CD14-positive monocyte (primary cell): Measurements from ENCODE around the gene CFAP74. TPM values are rescaled to one million over a fixed set of nuclear protein-coding genes. Genes with fewer than 3 reads are reported as not detected.

Experiments used
- DNase-seq, 3 donors: peaks; one replicate each; pipeline ENCODE4 v3.0.0-alpha.2; 2011 to 2022
- H2AFZ ChIP-seq: 2 replicates; pipeline ENCODE4 v1.6.0; 2012; ENCODE audit warnings: mild to moderate bottlenecking, low read depth, low read length, inconsistent platforms; ENCODE audit not compliant: insufficient read depth, poor library complexity, severe bottlenecking
- H3K27ac ChIP-seq, 2 donors: 1 replicate in 1 of 2; 2 replicates in 1 of 2; pipeline ENCODE4 v1.5.1; 2012 to 2013; ENCODE audit warnings: low read length in 2 of 2, control low read depth in 1 of 2, inconsistent platforms in 1 of 2, low read depth in 1 of 2, mild to moderate bottlenecking in 1 of 2
- H3K27me3 ChIP-seq, 2 donors: one replicate each; pipeline versions ENCODE4 v1.6.0 to v1.6.1; 2011 to 2013; ENCODE audit warnings: low read length in 2 of 2; ENCODE audit not compliant: control insufficient read depth in 2 of 2, insufficient read depth in 2 of 2
- H3K36me3 ChIP-seq, 2 donors: replicated peaks in 1 of 2; 1 replicate in 1 of 2; 2 replicates in 1 of 2; pipeline versions ENCODE4 v1.5.1 to v1.6.1; 2012 to 2013; ENCODE audit warnings: low read length in 2 of 2, control low read depth in 1 of 2, inconsistent platforms in 1 of 2, mild to moderate bottlenecking in 1 of 2; ENCODE audit not compliant: insufficient read depth in 2 of 2, control insufficient read depth in 1 of 2
- H3K4me1 ChIP-seq, 2 donors: 1 replicate in 1 of 2; 2 replicates in 1 of 2; pipeline versions ENCODE4 v1.5.1 to v1.6.1; 2012 to 2013; ENCODE audit warnings: low read length in 2 of 2, control low read depth in 1 of 2, inconsistent platforms in 1 of 2, mild to moderate bottlenecking in 1 of 2, moderate library complexity in 1 of 2; ENCODE audit not compliant: insufficient read depth in 2 of 2, control insufficient read depth in 1 of 2
- H3K4me2 ChIP-seq: replicated peaks from 2 replicates; pipeline ENCODE3; 2012; ENCODE audit warnings: low read length, moderate library complexity, mild to moderate bottlenecking; ENCODE audit not compliant: poor library complexity, severe bottlenecking; ENCODE audit errors: extremely low read depth
- H3K4me3 ChIP-seq, 3 experiments: fragments of 200-600 bp in 1 of 3; sonication (generic) in 1 of 3; replicated peaks in 1 of 3; 1 replicate in 2 of 3; 2 replicates in 1 of 3; pipeline ENCODE4 v1.5.1; 2011 to 2013; ENCODE audit warnings: low read length in 3 of 3, mild to moderate bottlenecking in 3 of 3, control low read depth in 2 of 3, low read depth in 2 of 3, inconsistent platforms in 1 of 3, moderate library complexity in 1 of 3
- H3K79me2 ChIP-seq: 2 replicates; pipeline ENCODE4 v1.6.0; 2012; ENCODE audit warnings: mild to moderate bottlenecking, control low read depth, inconsistent platforms, low read length, moderate library complexity; ENCODE audit not compliant: insufficient read depth
- H3K9ac ChIP-seq: 2 replicates; pipeline ENCODE4 v1.6.0; 2017; ENCODE audit warnings: low read length, mild to moderate bottlenecking; ENCODE audit not compliant: insufficient read depth, poor library complexity, severe bottlenecking
- H3K9me3 ChIP-seq, 2 donors: replicated peaks in 1 of 2; 1 replicate in 1 of 2; 2 replicates in 1 of 2; pipeline versions ENCODE4 v1.5.1 to v1.6.1; 2012 to 2013; ENCODE audit warnings: low read length in 2 of 2, control low read depth in 1 of 2; ENCODE audit not compliant: control insufficient read depth in 1 of 2, insufficient read depth in 1 of 2
- H4K20me1 ChIP-seq: 2 replicates; pipeline ENCODE4 v1.6.0; 2012; ENCODE audit warnings: mild to moderate bottlenecking, low read length, control low read depth, moderate library complexity; ENCODE audit not compliant: insufficient read depth
- H3K27ac Mint-ChIP-seq, 7 donors: one replicate each; pipeline ENCODE4 v1.8.0; 2020; ENCODE audit warnings: mild to moderate bottlenecking in 7 of 7, mixed read lengths in 7 of 7, moderate library complexity in 6 of 7, inconsistent platforms in 2 of 7
- H3K27me3 Mint-ChIP-seq, 3 donors: one replicate each; pipeline ENCODE4 v1.8.0; 2021 to 2022; ENCODE audit warnings: low read depth in 3 of 3, mild to moderate bottlenecking in 3 of 3, mixed read lengths in 3 of 3, moderate library complexity in 3 of 3, inconsistent platforms in 1 of 3
- H3K36me3 Mint-ChIP-seq, 2 donors: one replicate each; pipeline ENCODE4 v1.8.0; 2020; ENCODE audit warnings: mixed read lengths in 2 of 2, inconsistent platforms in 1 of 2, mild to moderate bottlenecking in 1 of 2
- H3K4me1 Mint-ChIP-seq: one replicate; pipeline ENCODE4 v1.8.0; 2020; ENCODE audit warnings: mild to moderate bottlenecking, mixed read lengths
- H3K4me3 Mint-ChIP-seq, 2 donors: one replicate each; pipeline ENCODE4 v1.8.0; 2020; ENCODE audit warnings: mild to moderate bottlenecking in 2 of 2, mixed read lengths in 2 of 2, moderate library complexity in 1 of 2
- H3K9me3 Mint-ChIP-seq, 7 donors: one replicate each; pipeline ENCODE4 v1.8.0; 2020 to 2022; ENCODE audit warnings: mixed read lengths in 7 of 7, mild to moderate bottlenecking in 6 of 7, moderate library complexity in 6 of 7, inconsistent platforms in 2 of 7
- WGBS: methylation state at CpG from one replicate; pipeline ENCODE4 v1.1.5; 2013; ENCODE audit warnings: missing lambda C conversion rate; ENCODE audit not compliant: insufficient coverage; 5-methylcytosine and 5-hydroxymethylcytosine counted together
- intact Hi-C, 2 donors: fragments of 100-400 bp; cut with micrococcal nuclease; formaldehyde crosslinking; loops; one replicate each; pipeline versions ENCODE4 v1.15.0 to v1.15.1; 2023
- polyA plus RNA-seq, 3 donors: library from polyadenylated mRNA; depleted of rRNA in 1 of 3; unstranded in 2 of 3; stranded (reverse) in 1 of 3; fragments of 300-500 nt in 2 of 3; fragments of >200 nt in 1 of 3; fragmentation: Illumina TruSeq in 2 of 3; gene quantifications; 1 replicate in 2 of 3; 2 replicates in 1 of 3; pipeline ENCODE4 v1.2.3, GENCODE V29; 2012 to 2021
- TF ChIP-seq, protein P1 (sequence below): fragments of 200-600 bp; IDR thresholded peaks from one replicate; pipeline ENCODE4 v1.8.0; 2022; ENCODE audit warnings: antibody characterized with exemption, mild to moderate bottlenecking

The CFAP74 gene
- polyA plus RNA-seq, 3 donors = not detected

DNA sequence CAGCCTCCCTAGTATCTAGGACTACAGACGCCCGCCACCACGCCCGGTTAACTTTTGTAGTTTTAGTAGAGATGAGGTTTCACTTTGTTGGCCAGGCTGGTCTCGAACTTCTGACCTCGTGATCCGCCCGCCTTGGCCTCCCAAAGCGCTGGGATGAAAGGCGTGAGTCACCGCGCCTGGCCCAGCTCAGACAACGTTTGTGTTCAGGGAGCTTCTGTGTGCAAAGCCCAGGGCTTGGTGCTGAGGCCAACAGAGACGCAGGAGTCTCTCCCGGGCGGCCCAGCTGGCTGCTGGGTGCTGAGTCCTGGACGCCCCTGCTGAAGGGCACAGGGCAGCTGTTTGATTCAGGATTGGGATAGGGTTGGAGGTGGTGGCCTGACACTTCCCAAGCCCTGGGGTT lies 49.6 kb upstream of the CFAP74 start:
- 94% methylated on average over 14 of the region's 17 CpGs for WGBS
- H3K4me2 ChIP-seq = no peak overlapping the region
- H2AFZ ChIP-seq = no peak overlapping the region
- H3K4me3 ChIP-seq = no peak overlapping the region
- TF ChIP-seq, protein P1, sequence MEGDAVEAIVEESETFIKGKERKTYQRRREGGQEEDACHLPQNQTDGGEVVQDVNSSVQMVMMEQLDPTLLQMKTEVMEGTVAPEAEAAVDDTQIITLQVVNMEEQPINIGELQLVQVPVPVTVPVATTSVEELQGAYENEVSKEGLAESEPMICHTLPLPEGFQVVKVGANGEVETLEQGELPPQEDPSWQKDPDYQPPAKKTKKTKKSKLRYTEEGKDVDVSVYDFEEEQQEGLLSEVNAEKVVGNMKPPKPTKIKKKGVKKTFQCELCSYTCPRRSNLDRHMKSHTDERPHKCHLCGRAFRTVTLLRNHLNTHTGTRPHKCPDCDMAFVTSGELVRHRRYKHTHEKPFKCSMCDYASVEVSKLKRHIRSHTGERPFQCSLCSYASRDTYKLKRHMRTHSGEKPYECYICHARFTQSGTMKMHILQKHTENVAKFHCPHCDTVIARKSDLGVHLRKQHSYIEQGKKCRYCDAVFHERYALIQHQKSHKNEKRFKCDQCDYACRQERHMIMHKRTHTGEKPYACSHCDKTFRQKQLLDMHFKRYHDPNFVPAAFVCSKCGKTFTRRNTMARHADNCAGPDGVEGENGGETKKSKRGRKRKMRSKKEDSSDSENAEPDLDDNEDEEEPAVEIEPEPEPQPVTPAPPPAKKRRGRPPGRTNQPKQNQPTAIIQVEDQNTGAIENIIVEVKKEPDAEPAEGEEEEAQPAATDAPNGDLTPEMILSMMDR = no peak
- H3K9me3 Mint-ChIP-seq = peaks cover 0 to 9% (median 6%) of the 10 kb centered on the region in 7 donors
- H3K36me3 ChIP-seq = no peaks in the 10 kb centered on the region
- H3K4me1 ChIP-seq = peaks cover 4 to 10% of the 10 kb centered on the region in 2 donors
- intact Hi-C loops = no loop called here
- peaks cover 8 to 32% of the 10 kb centered on the region in 2 donors for H3K27me3 ChIP-seq
- no peak overlapping the region for H3K9ac ChIP-seq
- no peaks in the 10 kb centered on the region for H3K79me2 ChIP-seq
- peaks cover 37 to 50% (median 41%) of the 10 kb centered on the region in 3 donors for H3K27me3 Mint-ChIP-seq
- peaks cover 0 to 2% of the 10 kb centered on the region in 2 donors for H3K36me3 Mint-ChIP-seq
- no peaks in the 10 kb centered on the region for H3K9me3 ChIP-seq
- no peak overlapping the region for H3K27ac Mint-ChIP-seq
- H3K4me1 Mint-ChIP-seq = peaks cover 9% of the 10 kb centered on the region
- no peak overlapping the region for H3K27ac ChIP-seq
- no peaks in the 10 kb centered on the region for H4K20me1 ChIP-seq
- H3K4me3 Mint-ChIP-seq = no peak overlapping the region
- DNase-seq = no peak

DNA sequence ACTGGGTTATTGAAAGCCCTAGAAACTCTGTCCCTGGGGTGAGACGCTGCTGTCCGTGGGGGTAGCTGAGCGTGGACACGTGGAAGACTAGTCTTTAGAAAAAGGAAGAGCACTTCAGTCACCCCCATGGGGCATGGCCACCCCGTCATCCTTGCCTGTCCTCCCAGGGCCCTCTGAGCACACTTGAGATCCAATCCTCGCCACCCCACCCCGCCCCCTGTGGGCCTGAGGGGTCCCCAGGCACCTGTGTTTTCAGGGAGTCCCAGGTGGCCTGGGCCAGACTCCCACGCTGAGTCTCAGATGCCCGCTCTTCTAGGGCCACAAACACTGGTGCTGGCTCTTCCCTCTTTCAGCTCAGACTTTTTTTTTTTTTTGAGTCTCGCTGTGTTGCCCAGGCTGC lies 49.2 kb upstream of the CFAP74 start:
- Mint-ChIP-seq H3K4me3 (no peak overlapping the region), H3K36me3 (peaks cover 0 to 2% of the 10 kb centered on the region in 2 donors), H3K4me1 (peaks cover 9% of the 10 kb centered on the region), H3K27me3 (peaks cover 39 to 54% (median 46%) of the 10 kb centered on the region in 3 donors), H3K9me3 (peaks cover 0 to 11% (median 6%) of the 10 kb centered on the region in 7 donors), H3K27ac (peak overlapping the region in 1 of 7 donors; percentile 62)
- H3K4me3 ChIP-seq = no peak overlapping the region
- WGBS = 96% methylated on average over 10 of the region's 10 CpGs
- no peak overlapping the region for H3K4me2 ChIP-seq
- peaks cover 9 to 36% of the 10 kb centered on the region in 2 donors for H3K27me3 ChIP-seq
- no peak for DNase-seq
- intact Hi-C loops = no loop called here
- TF ChIP-seq, protein P1 = no peak
- no peaks in the 10 kb centered on the region for H3K36me3 ChIP-seq
- no peaks in the 10 kb centered on the region for H3K9me3 ChIP-seq
- H3K27ac ChIP-seq = no peak overlapping the region
- no peak overlapping the region for H3K9ac ChIP-seq
- H4K20me1 ChIP-seq = no peaks in the 10 kb centered on the region
- H3K79me2 ChIP-seq = no peaks in the 10 kb centered on the region
- peaks cover 4 to 10% of the 10 kb centered on the region in 2 donors for H3K4me1 ChIP-seq
- no peak overlapping the region for H2AFZ ChIP-seq
